C4-2B (cell line): Measurements from ENCODE around the gene SLC22A1.

Experiments
- H3K27ac ChIP-seq: fragments of 450-650 bp; 2 replicates; pipeline ENCODE4 v1.5.1; 2017
- ZFX ChIP-seq: fragments of 450-650 bp; IDR thresholded peaks from 2 replicates; pipeline ENCODE4 v1.6.1; 2017
- TF ChIP-seq, protein P1 (sequence below): fragments of 450-650 bp; conservative IDR thresholded peaks from 2 replicates; pipeline ENCODE4 v1.5.1; 2017; ENCODE audit warnings: mild to moderate bottlenecking

The SLC22A1 gene

DNA sequence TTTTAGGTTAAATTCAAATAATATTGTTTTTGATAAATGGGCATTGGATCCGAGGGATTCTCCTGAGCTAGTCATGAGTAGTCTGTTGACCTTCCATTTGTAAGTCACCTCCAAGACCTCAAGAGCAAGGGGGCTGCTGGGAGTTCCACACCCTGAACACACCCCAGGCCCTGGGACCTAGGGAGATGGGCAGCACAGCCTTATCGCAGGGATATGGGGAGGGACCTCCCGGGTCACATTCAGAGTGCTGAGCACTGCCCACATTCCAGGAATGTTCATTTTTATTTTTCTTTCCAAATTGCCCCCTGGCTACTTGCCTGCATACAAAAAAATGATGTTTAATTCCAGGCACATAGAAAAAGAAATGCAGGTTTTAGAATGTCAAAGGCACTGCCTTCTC is 81.5 kb downstream of the SLC22A1 start:
- no peak overlapping the region for H3K27ac ChIP-seq
- no peak for TF ChIP-seq ZFX
- TF ChIP-seq, protein P1, sequence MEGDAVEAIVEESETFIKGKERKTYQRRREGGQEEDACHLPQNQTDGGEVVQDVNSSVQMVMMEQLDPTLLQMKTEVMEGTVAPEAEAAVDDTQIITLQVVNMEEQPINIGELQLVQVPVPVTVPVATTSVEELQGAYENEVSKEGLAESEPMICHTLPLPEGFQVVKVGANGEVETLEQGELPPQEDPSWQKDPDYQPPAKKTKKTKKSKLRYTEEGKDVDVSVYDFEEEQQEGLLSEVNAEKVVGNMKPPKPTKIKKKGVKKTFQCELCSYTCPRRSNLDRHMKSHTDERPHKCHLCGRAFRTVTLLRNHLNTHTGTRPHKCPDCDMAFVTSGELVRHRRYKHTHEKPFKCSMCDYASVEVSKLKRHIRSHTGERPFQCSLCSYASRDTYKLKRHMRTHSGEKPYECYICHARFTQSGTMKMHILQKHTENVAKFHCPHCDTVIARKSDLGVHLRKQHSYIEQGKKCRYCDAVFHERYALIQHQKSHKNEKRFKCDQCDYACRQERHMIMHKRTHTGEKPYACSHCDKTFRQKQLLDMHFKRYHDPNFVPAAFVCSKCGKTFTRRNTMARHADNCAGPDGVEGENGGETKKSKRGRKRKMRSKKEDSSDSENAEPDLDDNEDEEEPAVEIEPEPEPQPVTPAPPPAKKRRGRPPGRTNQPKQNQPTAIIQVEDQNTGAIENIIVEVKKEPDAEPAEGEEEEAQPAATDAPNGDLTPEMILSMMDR: no peak

DNA sequence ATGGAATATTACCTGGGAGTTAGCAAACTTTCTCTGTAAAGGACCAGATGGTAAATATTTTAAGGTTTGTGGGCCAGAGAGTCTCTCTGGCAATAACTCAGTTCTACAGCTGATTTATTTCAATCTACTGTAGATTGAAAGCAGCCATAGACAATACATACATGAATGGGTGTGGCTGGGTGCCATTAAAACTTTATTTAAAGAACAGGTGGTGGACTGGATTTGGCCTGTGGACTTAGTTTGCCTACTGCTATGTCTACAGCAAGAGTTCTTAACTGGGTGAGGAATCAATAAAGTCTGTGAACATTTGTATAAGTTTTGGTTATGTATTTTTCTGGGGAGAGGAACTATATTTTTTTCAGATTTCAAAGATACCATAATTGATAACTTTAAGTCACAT is 81.9 kb downstream of the SLC22A1 start:
- no peak overlapping the region for H3K27ac ChIP-seq
- TF ChIP-seq, protein P1: no peak
- no peak for TF ChIP-seq ZFX

DNA sequence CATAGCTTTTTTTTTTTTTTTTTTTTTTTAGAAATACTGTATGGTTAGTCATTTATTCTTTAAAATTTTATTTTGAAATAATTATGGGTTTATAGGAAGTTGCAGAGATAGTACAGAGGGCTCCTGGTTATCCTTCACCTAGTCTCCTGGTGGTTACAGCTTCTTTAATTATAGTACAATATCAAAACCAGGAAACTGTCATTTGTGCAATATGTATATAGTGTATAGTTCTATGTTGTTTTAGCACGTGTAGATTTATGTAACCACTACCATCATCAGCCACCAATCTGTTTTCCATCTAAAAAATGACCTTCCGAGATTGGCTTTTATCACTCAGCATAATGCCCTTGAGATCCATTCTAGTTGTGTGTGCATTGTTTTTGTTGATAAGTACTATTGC is 82.3 kb downstream of the SLC22A1 start:
- no peak for TF ChIP-seq ZFX
- TF ChIP-seq, protein P1: no peak
- H3K27ac ChIP-seq: no peak overlapping the region

DNA sequence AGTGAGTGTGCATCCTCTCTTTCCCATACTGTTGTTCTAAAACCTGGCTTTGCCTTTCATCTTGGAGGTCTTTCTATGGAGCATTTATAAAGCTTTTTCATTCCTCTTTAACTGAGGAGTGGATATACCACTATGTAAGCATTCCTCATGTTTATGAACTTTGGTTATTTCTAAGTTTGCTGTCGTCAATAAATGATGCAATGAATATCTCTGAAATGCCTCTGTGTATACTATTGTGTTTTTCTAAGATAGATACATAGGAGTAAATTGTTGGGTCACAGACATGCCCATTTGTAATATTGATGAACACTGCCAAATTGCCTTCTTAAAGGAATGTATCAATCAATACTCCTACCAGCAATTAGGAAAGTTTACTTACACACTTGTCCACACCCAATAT is 83.1 kb downstream of the SLC22A1 start:
- TF ChIP-seq ZFX: no peak
- TF ChIP-seq, protein P1: no peak
- H3K27ac ChIP-seq: no peak overlapping the region

DNA sequence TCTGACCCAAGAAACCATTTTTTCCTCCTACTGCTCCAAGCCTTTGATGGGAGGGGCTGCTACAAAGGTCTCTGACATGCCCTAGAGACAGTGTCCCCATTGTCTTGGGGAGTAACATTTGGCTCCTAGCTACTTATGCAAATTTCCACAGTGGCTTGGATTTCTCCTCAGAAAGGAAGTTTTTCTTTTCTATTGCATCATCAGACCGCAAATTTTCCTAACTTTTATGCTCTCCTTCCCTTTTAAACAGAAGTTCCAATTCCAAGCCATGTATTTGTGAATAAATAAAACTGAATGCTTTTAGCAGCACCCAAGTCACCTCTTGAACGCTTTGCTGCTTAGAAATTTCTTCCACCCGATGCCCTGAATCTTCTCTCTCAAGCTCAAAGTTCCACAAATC is 86.0 kb downstream of the SLC22A1 start:
- H3K27ac ChIP-seq: no peak overlapping the region
- no peak for TF ChIP-seq ZFX
- TF ChIP-seq, protein P1: no peak
